OCI-M2 (cell line): ENCODE measurements around the gene TRAFD1.

Experiments
- DNase-seq: peaks from one replicate; lab custom pipeline; 2025; ENCODE audit not compliant: unreplicated experiment; lab: John Stamatoyannopoulos, UW

Gene TRAFD1

DNA sequence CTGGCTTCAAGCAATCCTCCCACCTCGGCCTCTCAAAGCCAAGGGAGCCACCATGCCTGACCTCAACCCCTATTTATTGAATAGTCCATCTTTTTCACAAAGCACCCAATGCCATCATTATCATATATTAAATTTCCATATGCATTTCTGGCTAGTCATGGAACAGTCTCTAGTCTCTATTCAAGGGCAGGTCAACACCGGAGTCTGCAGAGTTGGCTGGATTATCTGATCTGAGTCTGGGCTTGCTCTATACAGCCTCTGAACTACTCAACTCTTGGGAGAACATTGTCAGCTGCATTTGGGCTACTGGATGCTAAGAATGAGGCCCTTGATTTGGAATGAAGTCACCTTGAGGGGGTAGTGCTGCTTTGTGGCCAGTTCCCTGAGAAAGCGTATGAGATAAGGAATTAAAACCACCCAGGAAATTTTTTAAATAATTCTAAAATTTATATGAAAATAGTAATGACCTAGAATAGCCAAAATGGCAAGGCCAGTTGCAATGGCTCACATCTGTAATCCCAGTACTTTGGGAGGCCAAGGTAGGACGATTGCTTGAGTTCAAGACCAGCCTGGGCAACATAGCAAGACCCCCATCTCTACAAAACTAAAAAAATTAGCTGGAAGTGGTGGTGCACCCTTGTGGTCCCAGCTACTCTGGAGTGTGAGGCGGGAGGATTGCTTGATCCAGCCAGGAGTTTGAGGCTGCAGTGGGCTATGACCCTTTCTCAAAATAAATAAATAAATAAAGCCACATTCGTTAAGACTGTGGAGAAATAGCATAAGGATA lies 9.9 kb upstream of the TRAFD1 start:
- no peak for DNase-seq

DNA sequence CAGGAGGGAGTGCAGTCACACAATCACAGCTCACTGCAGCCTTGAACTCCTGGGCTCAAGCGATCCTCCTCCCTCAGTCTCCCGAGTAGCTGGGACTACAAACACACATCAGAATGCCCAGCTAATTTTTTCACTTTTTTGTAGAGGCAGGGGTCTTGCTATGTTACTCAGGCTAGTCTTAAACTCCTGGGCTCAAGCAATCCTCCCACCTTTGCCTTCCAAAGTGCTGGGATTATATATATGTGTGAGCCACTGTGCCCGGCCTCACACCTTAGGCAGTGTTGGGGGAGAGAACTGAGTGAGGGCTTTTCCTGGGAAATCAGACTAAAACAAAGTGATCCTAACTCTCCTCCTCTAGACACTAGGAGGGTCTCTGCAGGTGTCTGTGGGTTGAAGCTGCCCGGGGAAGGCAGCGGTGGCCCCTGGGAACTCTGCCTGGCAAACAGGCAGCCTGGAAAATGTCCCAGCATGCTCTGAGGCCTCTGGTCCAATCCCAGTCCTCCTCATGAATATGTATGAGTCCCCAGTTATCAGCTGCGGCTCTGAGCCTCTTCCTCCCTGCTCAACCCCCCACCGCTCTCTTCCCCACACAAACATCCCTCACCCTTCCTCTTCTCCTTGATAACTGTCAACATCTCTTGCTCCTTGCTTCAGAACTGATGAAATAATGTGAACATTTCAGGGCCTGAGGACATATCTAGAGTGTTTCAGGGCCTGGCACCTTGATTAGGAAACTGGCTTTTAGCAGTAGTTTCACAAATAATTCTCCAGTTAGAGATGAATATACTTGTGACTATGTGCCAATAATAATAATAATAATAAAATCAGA lies 8.9 kb upstream of the TRAFD1 start:
- DNase-seq: no peak

DNA sequence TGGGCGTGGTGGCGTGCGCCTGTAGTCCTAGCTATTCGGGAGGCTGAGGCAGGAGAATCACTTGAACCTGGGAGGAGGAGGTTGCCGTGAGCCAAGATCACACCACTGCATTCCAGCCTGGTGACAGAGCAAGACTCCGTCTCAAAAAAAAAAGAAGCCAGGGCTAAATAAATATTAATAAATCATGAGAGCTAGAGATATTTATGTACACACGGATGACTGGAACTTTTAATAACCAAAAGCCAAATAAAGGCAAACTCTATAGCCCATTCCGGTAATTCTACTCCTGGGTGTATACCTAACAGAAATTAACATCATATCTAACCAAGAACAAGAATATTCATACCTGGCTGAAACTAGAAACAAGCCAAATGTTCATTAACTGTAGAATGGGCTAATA lies 7.7 kb upstream of the TRAFD1 start:
- DNase-seq: no peak

DNA sequence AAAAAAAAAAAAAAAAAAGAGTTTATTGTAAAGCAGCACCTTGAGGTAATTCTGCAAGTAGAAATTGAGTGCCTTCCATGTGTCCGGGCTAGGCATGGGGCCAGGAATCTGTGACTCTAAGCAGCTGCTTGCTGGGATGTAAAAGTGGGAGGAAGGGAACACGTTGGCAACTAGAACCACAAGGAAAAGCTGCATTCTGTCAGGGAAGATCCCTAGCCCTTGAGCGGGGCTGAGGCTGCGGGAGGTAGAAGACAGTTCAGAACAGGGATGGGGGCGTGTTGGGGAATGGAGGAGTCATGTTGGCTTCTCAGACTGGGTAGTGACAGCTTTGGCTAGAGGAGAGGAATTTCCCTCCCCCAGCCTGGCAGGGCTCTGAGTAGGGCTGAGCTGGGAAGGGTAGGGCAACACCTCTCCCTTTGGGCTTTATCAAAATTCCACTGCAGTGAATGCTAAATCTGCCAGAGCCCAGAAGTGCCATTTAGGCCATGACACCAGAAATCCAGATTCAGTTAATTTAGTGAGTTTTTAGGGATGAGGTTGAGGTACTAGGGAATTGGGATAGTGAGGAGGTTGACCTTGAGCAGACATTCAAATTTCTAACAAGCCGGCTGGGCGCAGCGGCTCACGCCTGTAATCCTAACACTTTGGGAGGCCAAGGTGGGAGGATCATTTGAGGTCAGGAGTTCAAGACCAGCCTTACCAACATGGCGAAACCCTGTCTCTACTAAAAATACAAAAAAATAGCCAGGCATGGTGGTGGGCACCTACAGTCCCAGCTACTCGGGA lies 3.4 kb upstream of the TRAFD1 start:
- no peak for DNase-seq

DNA sequence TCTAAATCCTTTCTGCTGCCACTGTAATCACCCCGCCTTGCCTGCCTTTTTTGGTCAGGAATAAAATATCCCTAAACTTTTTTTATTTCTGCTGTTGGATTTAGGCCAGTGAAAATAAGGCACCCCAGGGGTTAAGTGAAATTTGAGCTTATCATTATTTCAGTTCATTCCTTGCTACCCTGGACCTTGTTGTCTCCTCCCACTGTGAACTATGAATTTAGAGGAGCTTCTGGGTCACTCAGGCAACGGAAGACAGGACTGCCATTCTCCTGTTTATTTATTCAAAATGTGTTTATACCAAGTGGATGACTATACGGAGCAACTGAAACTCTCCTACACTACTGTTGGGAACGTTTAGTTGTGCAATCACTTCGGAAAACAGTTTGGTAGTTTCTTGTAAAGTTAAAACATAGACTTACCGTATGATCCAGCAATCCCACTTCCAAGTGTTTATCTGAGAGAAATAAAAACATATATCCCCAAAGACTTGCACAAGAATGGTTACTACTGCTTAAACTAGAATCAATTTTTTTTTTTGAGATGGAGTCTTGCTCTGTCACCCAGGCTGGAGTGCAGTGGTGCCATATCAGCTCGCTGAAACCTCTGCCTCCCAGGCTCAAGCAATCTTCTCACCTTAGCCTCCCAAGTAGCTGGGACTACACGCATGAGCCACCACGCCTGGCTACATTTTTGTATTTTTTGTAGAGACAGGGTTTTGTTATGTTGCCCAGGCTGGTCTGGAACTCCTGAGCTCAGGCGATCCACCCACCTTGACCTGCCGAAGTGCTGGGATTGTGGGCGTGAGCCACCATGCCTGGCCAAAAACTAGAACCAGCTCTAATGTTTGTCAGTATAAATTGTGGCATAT lies 2.3 kb upstream of the TRAFD1 start:
- no peak for DNase-seq

DNA sequence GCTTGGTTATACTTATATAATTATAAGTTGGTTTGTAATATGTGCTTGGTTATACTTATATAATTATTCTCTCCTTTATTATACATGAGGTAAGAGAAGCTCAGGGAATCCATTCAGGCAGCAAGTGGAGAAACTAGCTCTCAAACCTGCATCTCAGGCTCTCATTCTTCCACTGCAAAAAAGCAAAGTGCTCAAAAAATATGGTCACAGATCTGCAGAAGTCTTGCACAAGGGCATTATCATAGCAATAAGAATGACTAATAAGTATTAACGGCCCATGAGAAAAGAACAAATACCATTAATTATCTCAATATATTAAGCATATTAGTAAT lies 476 bp upstream of the TRAFD1 start:
- no peak for DNase-seq

DNA sequence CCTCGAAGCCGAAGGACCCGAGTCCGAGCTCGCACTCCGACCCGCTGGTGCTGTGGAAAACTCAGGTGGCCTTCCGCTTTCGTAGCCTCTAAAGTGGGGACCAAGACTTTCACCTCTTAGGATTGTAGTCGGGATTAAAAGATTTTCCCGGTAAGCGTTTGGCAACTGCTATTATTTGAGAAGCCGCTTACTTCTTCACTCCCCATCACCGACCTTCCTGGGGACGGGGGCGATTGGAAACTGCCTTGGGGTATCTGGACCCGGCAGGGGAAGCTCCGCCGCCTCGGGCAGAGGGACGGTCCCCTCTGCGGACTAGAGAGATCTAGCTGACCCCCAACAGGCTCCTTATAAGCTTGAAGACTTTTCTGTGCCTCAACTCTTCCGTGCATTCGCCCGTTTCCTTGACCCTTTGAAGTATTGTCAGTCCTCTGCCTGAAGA lies 659 bp downstream of the TRAFD1 start:
- DNase-seq: no peak

DNA sequence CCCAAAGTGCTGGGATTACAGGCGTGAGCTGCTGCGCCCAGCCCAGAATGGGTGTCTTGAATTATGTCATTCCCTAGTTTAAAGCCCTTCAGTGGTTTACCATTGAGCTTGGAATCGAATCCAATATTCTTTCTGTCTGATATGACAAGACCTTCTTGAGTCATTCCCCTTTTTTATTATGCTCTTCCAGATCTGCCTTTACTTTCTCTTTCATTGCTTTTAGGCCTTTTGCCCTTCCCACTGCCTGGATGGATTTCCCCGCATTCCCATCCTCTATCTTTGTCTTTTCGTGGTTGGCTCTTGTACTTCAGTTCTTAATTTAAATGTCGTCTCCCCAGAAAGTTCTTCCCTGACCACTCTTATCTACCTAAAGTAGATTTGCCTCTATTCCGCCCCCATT lies 1.6 kb downstream of the TRAFD1 start:
- no peak for DNase-seq

DNA sequence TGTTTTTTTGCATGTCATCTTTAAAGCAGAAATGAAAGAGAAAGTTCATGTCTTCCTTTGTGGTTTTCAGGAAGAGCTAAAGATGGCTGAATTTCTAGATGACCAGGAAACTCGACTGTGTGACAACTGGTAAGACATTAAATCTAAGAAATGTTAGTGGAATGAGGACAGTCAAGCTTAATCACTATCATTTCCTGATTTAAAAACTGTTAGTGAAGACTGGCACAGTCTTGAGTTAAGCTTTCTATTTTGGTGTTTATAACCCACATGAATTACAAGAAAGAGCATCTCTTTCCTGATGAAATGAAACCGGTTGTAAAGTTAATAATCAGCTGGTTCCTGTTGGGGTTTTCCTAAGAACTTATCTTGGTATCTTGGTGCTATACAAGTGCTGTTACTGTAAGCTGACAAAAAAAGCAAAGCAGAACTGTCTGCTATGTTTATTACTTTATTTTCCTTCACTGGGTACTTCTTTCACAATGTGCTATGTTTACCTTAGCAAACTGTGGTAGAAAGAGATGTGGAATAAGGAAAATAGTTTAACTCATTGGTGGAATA lies 5.2 kb downstream of the TRAFD1 start:
- DNase-seq: no peak

DNA sequence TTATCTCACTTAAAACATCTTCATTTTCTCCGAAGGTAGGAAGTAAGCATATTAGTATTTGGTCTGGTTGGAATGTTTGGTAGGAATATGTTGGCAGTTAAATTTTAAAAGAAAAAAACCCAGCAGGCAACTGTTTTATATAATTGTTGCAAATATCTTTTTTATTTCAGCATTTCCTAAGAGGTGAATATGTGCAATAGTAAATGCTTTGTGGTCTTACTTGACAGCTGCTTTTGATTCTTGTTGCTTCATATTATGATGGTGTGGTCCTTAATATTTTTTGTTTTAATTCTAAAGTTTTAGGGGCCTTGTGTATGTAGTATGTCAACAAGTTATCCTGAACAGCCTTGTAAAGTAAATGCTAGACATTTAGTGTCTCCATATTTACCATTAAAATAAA lies 6.3 kb downstream of the TRAFD1 start:
- DNase-seq: no peak

DNA sequence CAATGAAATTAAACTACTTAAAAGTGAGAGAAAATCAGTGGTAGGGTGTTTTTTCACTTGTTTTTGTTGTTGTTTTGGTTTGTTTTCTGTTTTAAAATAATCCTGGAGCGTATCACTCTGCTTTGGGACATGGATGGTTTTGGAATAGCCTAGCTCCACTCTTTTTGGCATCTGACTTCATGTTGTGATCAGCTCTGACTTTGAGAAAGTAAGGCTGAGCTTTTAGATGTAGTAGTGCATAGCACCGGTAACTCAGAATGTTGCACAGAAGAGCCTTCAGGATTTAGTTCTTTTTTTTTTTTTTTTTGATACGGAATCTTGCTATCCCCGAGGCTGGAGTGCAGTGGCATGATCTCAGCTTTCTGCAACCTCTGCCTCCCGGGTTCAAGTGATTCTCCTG lies 8.1 kb downstream of the TRAFD1 start:
- no peak for DNase-seq

DNA sequence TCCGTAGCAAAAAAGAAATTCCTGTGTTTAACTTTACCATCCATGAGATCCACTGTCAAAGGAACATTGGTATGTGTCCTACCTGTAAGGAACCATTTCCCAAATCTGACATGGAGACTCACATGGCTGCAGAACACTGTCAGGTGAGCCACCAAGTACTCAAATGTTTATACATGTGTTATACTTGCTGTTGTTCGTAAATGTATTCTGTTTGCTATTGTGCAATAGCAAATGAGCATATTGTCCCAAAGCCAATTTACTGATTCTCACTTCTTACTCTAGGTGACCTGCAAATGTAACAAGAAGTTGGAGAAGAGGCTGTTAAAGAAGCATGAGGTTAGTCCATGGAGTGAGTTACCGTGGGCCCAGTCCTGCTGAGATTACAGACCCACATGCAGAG lies 9.4 kb downstream of the TRAFD1 start:
- no peak for DNase-seq

DNA sequence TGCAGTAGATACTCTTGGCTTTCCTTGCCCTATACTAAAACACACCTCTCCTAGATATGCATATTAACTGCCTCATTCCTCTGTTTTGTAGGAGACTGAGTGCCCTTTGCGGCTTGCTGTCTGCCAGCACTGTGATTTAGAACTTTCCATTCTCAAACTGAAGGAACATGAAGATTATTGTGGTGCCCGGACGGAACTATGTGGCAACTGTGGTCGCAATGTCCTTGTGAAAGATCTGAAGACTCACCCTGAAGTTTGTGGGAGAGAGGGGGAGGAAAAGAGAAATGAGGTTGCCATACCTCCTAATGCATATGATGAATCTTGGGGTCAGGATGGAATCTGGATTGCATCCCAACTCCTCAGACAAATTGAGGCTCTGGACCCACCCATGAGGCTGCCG lies 15.4 kb downstream of the TRAFD1 start:
- DNase-seq: no peak

DNA sequence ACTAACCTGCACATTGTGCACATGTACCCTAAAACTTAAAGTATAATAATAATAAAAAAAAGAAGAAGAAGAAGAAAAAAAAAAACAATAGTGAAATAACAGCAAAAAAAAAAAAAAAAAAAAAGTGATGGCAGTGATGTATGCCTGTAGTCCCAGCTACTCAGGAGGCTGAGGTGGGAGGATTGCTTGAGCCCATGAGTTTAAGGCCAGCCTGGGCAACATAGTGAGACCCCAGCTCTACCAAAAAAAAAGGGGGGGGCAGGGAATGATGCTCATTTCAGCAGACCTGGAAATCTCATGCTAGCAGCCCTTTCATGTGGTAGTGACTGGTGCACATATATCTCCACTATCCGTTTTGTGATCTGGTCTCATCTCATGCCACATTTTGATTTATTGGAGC lies 20.8 kb downstream of the TRAFD1 start:
- DNase-seq: no peak

DNA sequence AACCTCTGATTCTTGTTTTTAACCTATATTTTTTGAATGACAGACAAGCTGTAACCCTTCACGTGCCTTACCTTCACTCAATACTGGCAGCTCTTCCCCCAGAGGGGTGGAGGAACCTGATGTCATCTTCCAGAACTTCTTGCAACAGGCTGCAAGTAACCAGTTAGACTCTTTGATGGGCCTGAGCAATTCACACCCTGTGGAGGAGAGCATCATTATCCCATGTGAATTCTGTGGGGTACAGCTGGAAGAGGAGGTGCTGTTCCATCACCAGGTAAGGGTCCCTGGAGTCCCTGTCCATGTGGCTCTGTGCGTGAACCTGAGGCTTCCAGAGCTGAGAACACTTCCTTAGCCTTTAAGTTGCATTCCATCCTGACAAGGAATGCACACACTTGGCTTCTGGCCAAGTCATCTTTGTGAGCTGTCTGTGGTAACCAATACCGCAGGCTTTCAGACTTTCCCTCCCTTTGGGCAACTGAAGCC lies 22.7 kb downstream of the TRAFD1 start:
- DNase-seq: no peak

DNA sequence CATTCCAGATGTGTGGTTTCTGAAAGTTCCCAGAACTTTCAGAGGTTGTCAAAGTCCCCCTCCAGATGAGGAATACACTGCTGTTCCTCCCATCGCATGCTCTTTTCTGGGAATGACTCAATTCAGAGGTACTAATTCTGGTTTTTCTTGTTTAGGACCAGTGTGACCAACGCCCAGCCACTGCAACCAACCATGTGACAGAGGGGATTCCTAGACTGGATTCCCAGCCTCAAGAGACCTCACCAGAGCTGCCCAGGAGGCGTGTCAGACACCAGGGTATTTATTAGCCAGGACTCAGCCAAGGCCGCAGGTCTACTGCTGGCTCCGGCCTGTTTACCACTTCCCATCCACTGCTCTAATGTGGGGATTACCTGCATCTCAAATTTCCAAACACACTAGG lies 24.2 kb downstream of the TRAFD1 start:
- no peak for DNase-seq

DNA sequence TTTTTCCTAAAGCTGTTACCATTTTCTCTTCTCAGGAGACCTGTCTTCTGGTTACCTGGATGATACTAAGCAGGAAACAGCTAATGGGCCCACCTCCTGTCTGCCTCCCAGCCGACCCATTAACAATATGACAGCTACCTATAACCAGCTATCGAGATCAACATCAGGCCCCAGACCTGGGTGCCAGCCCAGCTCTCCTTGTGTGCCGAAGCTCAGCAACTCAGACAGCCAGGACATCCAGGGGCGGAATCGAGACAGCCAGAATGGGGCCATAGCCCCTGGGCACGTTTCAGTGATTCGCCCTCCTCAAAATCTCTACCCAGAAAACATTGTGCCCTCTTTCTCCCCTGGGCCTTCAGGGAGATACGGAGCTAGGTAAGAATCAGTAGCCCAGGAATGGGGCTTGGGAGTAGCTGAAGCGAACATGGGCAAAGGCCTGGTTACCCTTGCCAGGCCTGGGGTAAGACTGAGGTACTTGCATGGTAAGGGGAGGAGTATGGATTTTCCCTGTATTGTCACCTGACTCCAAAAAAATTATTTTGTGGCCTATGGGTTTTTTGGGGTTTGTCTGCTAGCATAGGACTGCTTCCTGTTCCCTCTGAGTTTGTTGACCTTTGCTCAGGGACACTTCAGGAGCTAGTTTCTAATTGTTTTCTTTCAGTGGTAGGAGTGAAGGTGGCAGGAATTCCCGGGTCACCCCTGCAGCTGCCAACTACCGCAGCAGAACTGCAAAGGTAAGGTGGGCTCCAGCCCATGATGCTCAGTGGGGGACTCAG lies 26.6 kb downstream of the TRAFD1 start:
- no peak for DNase-seq

DNA sequence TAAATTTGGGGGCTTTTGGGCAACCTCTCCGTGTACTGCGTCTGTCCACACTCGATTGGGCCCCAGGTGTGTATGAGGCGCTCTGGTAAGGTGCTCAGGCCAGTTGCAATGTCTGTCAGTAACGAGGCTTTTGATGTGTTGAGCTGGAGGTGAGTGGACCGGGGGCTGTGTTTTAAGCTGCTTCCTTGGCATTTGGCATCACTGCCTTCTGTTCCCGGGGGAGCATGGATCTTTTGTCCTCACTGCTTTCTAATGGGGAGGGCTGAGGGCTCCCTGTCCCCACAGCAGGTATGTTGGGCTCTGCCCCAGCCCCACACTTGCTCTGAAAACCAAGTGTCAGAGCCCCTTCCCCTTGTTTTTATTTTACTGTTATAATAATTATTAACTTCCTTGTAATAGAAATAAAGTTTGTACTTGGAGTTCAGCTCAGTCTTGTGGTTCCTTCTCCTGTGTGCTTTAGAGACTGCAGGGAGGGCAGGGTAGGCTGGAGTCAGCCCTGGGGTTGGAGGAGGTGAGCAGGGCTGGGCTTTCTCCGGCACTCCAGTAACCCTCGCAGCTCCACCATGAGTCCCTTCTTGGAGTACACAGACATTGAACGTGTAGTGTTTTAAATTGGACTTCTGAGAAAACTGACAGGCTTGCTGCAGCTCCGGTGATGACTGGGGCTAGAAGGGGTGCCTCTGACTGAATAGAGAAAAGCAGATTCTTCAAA lies 28.0 kb downstream of the TRAFD1 start:
- no peak for DNase-seq

DNA sequence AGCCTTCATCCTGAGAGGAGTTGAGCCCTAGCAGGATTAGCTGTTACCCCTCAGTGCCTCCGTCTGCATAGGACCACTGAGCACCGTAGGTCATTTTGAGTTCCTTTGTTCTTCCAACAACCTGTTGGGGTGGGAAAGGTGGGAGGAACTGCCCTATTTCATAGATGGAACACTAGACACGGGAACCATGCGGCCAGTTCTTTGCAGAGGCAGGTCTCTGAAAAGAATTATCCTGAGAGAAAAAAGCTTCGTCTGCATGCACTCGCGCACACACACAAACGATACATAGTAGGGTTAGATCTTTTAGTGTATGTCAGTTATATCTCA lies 28.5 kb downstream of the TRAFD1 start:
- DNase-seq: no peak
